IgD-negative memory B cell (primary cell): ENCODE measurements around the gene GJB2. TPM values are rescaled to one million over a fixed set of nuclear protein-coding genes. Genes with fewer than 3 reads are reported as not detected.

ENCODE experiments used
- H3K27ac Mint-ChIP-seq, 3 donors: one replicate each; pipeline ENCODE4 v1.8.0; 2020 to 2022; ENCODE audit warnings: mild to moderate bottlenecking in 3 of 3, mixed read lengths in 3 of 3, moderate library complexity in 1 of 3
- H3K27me3 Mint-ChIP-seq: one replicate; pipeline ENCODE4 v1.8.0; 2021; ENCODE audit warnings: mixed read lengths
- H3K36me3 Mint-ChIP-seq: one replicate; pipeline ENCODE4 v1.8.0; 2020; ENCODE audit warnings: mild to moderate bottlenecking, mixed read lengths
- H3K4me1 Mint-ChIP-seq, 3 donors: one replicate each; pipeline ENCODE4 v1.8.0; 2020 to 2022; ENCODE audit warnings: mixed read lengths in 3 of 3, mild to moderate bottlenecking in 1 of 3
- H3K4me3 Mint-ChIP-seq, 4 donors: one replicate each; pipeline ENCODE4 v1.8.0; 2020 to 2022; ENCODE audit warnings: mild to moderate bottlenecking in 4 of 4, mixed read lengths in 4 of 4, moderate library complexity in 3 of 4
- H3K9me3 Mint-ChIP-seq, 3 donors: one replicate each; pipeline ENCODE4 v1.8.0; 2020 to 2021; ENCODE audit warnings: mixed read lengths in 3 of 3, mild to moderate bottlenecking in 1 of 3
- polyA plus RNA-seq: library from polyadenylated mRNA; unstranded; fragments of 300-500 nt; fragmentation: Illumina TruSeq; gene quantifications from one replicate; pipeline ENCODE4 v1.2.3, GENCODE V29; 2021

Gene GJB2
- polyA plus RNA-seq, 1 donor from 2014 or later = not detected

GRCh38 chr13:20185366-20186056, 7.2 kb downstream of the GJB2 start:
- Mint-ChIP-seq H3K27ac (peak overlapping the region in 1 of 3 donors; percentile 41), H3K4me1 (peaks cover 0 to 3% (median 1%) of the 10 kb centered on the region in 3 donors), H3K27me3 (peaks cover 15% of the 10 kb centered on the region), H3K4me3 (no peak overlapping the region), H3K9me3 (no peaks in the 10 kb centered on the region), H3K36me3 (peaks cover 3% of the 10 kb centered on the region)

GRCh38 chr13:20182231-20182846, 10.4 kb downstream of the GJB2 start:
- Mint-ChIP-seq H3K27me3 (peaks cover 35% of the 10 kb centered on the region), H3K36me3 (no peaks in the 10 kb centered on the region), H3K27ac (no peak overlapping the region), H3K9me3 (no peaks in the 10 kb centered on the region), H3K4me3 (no peak overlapping the region), H3K4me1 (peaks cover 0 to 3% (median 0%) of the 10 kb centered on the region in 3 donors)

GRCh38 chr13:20181188-20181587, 11.6 kb downstream of the GJB2 start:
- Mint-ChIP-seq H3K36me3 (no peaks in the 10 kb centered on the region), H3K27ac (no peak overlapping the region), H3K4me3 (no peak overlapping the region), H3K4me1 (peaks cover 0 to 3% (median 0%) of the 10 kb centered on the region in 3 donors), H3K9me3 (no peaks in the 10 kb centered on the region), H3K27me3 (peaks cover 40% of the 10 kb centered on the region)

GRCh38 chr13:20178156-20178555, 14.6 kb downstream of the GJB2 start:
- Mint-ChIP-seq H3K9me3 (no peaks in the 10 kb centered on the region), H3K4me3 (peak overlapping the region in 1 of 4 donors; percentile 13), H3K36me3 (no peaks in the 10 kb centered on the region), H3K27ac (no peak overlapping the region), H3K27me3 (peaks cover 65% of the 10 kb centered on the region), H3K4me1 (peaks cover 8 to 15% (median 13%) of the 10 kb centered on the region in 3 donors)

GRCh38 chr13:20177049-20177831, 15.5 kb downstream of the GJB2 start:
- H3K4me1 Mint-ChIP-seq = peaks cover 8 to 15% (median 13%) of the 10 kb centered on the region in 3 donors
- no peak overlapping the region for H3K4me3 Mint-ChIP-seq
- H3K27ac Mint-ChIP-seq = no peak overlapping the region
- H3K9me3 Mint-ChIP-seq = no peaks in the 10 kb centered on the region
- peaks cover 60% of the 10 kb centered on the region for H3K27me3 Mint-ChIP-seq
- H3K36me3 Mint-ChIP-seq = no peaks in the 10 kb centered on the region

- H3K4me1 Mint-ChIP-seq = peaks cover 8 to 15% (median 12%) of the 10 kb centered on the region in 3 donors
- no peaks in the 10 kb centered on the region for H3K9me3 Mint-ChIP-seq
- H3K27me3 Mint-ChIP-seq = peaks cover 60% of the 10 kb centered on the region
- H3K4me3 Mint-ChIP-seq = no peak overlapping the region
- H3K27ac Mint-ChIP-seq = no peak overlapping the region
- no peaks in the 10 kb centered on the region for H3K36me3 Mint-ChIP-seq
Observed at GRCh38 chr13:20175907-20176652, 16.7 kb downstream of the GJB2 start.

- H3K27me3 Mint-ChIP-seq = peaks cover 63% of the 10 kb centered on the region
Observed at GRCh38 chr13:20175406-20175794, 17.3 kb downstream of the GJB2 start.

GRCh38 chr13:20174656-20175405, 17.9 kb downstream of the GJB2 start:
- Mint-ChIP-seq H3K9me3 (peaks cover 0 to 3% (median 0%) of the 10 kb centered on the region in 3 donors), H3K27me3 (peaks cover 64% of the 10 kb centered on the region), H3K4me3 (peak overlapping the region in 1 of 4 donors; percentile 79), H3K36me3 (peaks cover 1% of the 10 kb centered on the region), H3K27ac (peak overlapping the region in 2 of 3 donors; percentile 12 to 39), H3K4me1 (peaks cover 8 to 19% (median 12%) of the 10 kb centered on the region in 3 donors)

More at GRCh38 chr13:20175406-20175794, 17.3 kb downstream of the GJB2 start:
- Mint-ChIP-seq H3K4me3 (peak overlapping the region in 1 of 4 donors; percentile 79), H3K27ac (no peak overlapping the region), H3K36me3 (no peaks in the 10 kb centered on the region), H3K4me1 (peaks cover 8 to 18% (median 12%) of the 10 kb centered on the region in 3 donors), H3K9me3 (no peaks in the 10 kb centered on the region)

- no peak overlapping the region for H3K27ac Mint-ChIP-seq
- peaks cover 0 to 3% (median 0%) of the 10 kb centered on the region in 3 donors for H3K9me3 Mint-ChIP-seq
- H3K36me3 Mint-ChIP-seq = peaks cover 1% of the 10 kb centered on the region
- H3K4me1 Mint-ChIP-seq = peaks cover 8 to 19% (median 12%) of the 10 kb centered on the region in 3 donors
- peaks cover 57% of the 10 kb centered on the region for H3K27me3 Mint-ChIP-seq
- H3K4me3 Mint-ChIP-seq = no peak overlapping the region
Observed at GRCh38 chr13:20173116-20173746, 19.5 kb downstream of the GJB2 start.

GRCh38 chr13:20171364-20171763, 21.4 kb downstream of the GJB2 start:
- peak overlapping the region in 1 of 3 donors; percentile 28 for H3K27ac Mint-ChIP-seq
- H3K4me1 Mint-ChIP-seq = peaks cover 8 to 19% (median 12%) of the 10 kb centered on the region in 3 donors
- no peak overlapping the region for H3K4me3 Mint-ChIP-seq
- H3K27me3 Mint-ChIP-seq = peaks cover 45% of the 10 kb centered on the region
- H3K36me3 Mint-ChIP-seq = peaks cover 1% of the 10 kb centered on the region
- peaks cover 0 to 3% (median 0%) of the 10 kb centered on the region in 3 donors for H3K9me3 Mint-ChIP-seq

- Mint-ChIP-seq H3K4me1 (peaks cover 8 to 19% (median 12%) of the 10 kb centered on the region in 3 donors), H3K4me3 (no peak overlapping the region), H3K9me3 (peaks cover 0 to 3% (median 0%) of the 10 kb centered on the region in 3 donors), H3K27ac (peak overlapping the region in 1 of 3 donors; percentile 28), H3K27me3 (peaks cover 40% of the 10 kb centered on the region), H3K36me3 (peaks cover 1% of the 10 kb centered on the region)
Observed at GRCh38 chr13:20170921-20171320, 21.8 kb downstream of the GJB2 start.

- Mint-ChIP-seq H3K27ac (no peak overlapping the region), H3K4me1 (peaks cover under 1 to 9% (median 2%) of the 10 kb centered on the region in 3 donors), H3K4me3 (no peak overlapping the region), H3K27me3 (peaks cover 17% of the 10 kb centered on the region), H3K9me3 (peaks cover 0 to 3% (median 0%) of the 10 kb centered on the region in 3 donors), H3K36me3 (peaks cover 1% of the 10 kb centered on the region)
Observed at GRCh38 chr13:20168396-20168795, 24.3 kb downstream of the GJB2 start.

GRCh38 chr13:20165417-20166257, 27.1 kb downstream of the GJB2 start:
- Mint-ChIP-seq H3K27me3 (peaks cover 11% of the 10 kb centered on the region), H3K4me1 (peaks cover 5 to 7% (median 5%) of the 10 kb centered on the region in 3 donors), H3K36me3 (peaks cover 1% of the 10 kb centered on the region), H3K27ac (peak overlapping the region in 1 of 3 donors; percentile 87), H3K9me3 (peaks cover 0 to 3% (median 0%) of the 10 kb centered on the region in 3 donors), H3K4me3 (no peak overlapping the region)
